Vagina (tissue), 2 donors: Measurements from ENCODE around the gene ARSI.

Experiments
- CTCF ChIP-seq, 3 experiments: fragments of 450-650 bp in 2 of 3; fragments of 200-600 bp in 1 of 3; sonication (generic) in 1 of 3; IDR thresholded peaks; one replicate each; pipeline ENCODE4 v1.5.1; 2017 to 2019; ENCODE audit warnings: antibody characterized with exemption in 3 of 3, mild to moderate bottlenecking in 2 of 3, moderate library complexity in 2 of 3
- POLR2A ChIP-seq, 2 donors: fragments of 450-650 bp; IDR thresholded peaks; one replicate each; pipeline ENCODE4 v1.6.1; 2017; ENCODE audit warnings: antibody characterized with exemption in 2 of 2, mild to moderate bottlenecking in 2 of 2, moderate library complexity in 2 of 2
- POLR2AphosphoS5 ChIP-seq, 2 donors: sonication (generic); formaldehyde crosslinking; IDR thresholded peaks; one replicate each; pipeline ENCODE4 v1.9.0; 2017; ENCODE audit warnings: antibody characterized with exemption in 2 of 2, mild to moderate bottlenecking in 2 of 2, low read depth in 1 of 2; ENCODE audit not compliant: insufficient read depth in 1 of 2

GRCh38 chr5:150249744-150250143 is 53.0 kb downstream of the ARSI start:
- TF ChIP-seq CTCF (IDR thresholded peaks at IDR 0.05), result no peak
- TF ChIP-seq POLR2A (IDR thresholded peaks at IDR 0.05), result no peak
- no peak for TF ChIP-seq POLR2AphosphoS5 (IDR thresholded peaks at IDR 0.05; ENCODE audit: insufficient read depth in 1 of 2, low read depth in 1 of 2)
